GM23338 (cell line): Measurements from ENCODE around the gene MRPL44. TPM values are rescaled to one million over a fixed set of nuclear protein-coding genes. Genes with fewer than 3 reads are reported as not detected.
A peak's percentile ranks its signal among the peaks of the same experiment; 100 is the strongest.

Experiments used
- ATAC-seq: fragments of 200-7000 bp; cut with Tn5 transposase; 3 replicates; pipeline ENCODE4 v1.9.1; 2020
- DNase-seq: peaks from one replicate; pipeline ENCODE4 v3.0.0-alpha.2; 2015; ENCODE audit warnings: low spot score
- H2AFZ ChIP-seq: fragments of 200-600 bp; sonication (generic); 2 replicates; pipeline ENCODE4 v1.8.0; 2016; ENCODE audit warnings: antibody characterized with exemption, mild to moderate bottlenecking, moderate library complexity
- H3F3A ChIP-seq: fragments of 200-600 bp; sonication (generic); replicated peaks from 2 replicates; pipeline ENCODE4 v1.8.0; 2017; ENCODE audit warnings: antibody characterized with exemption, mixed run types, low read depth
- H3K27ac ChIP-seq: fragments of 200-600 bp; sonication (generic); 2 replicates; pipeline ENCODE4 v1.6.1; 2016; ENCODE audit warnings: low read depth
- H3K27me3 ChIP-seq: fragments of 200-600 bp; sonication (generic); 2 replicates; pipeline ENCODE4 v1.8.0; 2016; ENCODE audit warnings: mild to moderate bottlenecking, mixed run types, moderate library complexity; ENCODE audit not compliant: insufficient read depth
- H3K36me3 ChIP-seq: fragments of 200-600 bp; sonication (generic); 2 replicates; pipeline ENCODE4 v1.8.0; 2016; ENCODE audit warnings: mild to moderate bottlenecking; ENCODE audit not compliant: insufficient read depth
- H3K4me1 ChIP-seq: fragments of 200-600 bp; sonication (generic); 2 replicates; pipeline ENCODE4 v1.8.0; 2016; ENCODE audit warnings: mild to moderate bottlenecking, moderate library complexity; ENCODE audit not compliant: insufficient read depth
- H3K4me2 ChIP-seq: fragments of 200-600 bp; sonication (generic); 2 replicates; pipeline ENCODE4 v1.7.1; 2017; ENCODE audit warnings: mixed run types
- H3K4me3 ChIP-seq: fragments of 200-600 bp; sonication (generic); 2 replicates; pipeline ENCODE4 v1.6.1; 2016; ENCODE audit warnings: mixed run types
- H3K79me2 ChIP-seq: fragments of 200-600 bp; sonication (generic); replicated peaks from 2 replicates; pipeline ENCODE4 v1.8.0; 2017; ENCODE audit warnings: mild to moderate bottlenecking; ENCODE audit not compliant: insufficient read depth
- H3K9me2 ChIP-seq: fragments of 200-600 bp; sonication (generic); 2 replicates; pipeline ENCODE4 v1.8.0; 2017; ENCODE audit not compliant: insufficient read depth
- H4K20me1 ChIP-seq: fragments of 200-600 bp; sonication (generic); replicated peaks from 2 replicates; pipeline ENCODE4 v1.8.0; 2017; ENCODE audit warnings: mild to moderate bottlenecking; ENCODE audit not compliant: insufficient read depth
- H3K27ac Mint-ChIP-seq: 2 replicates; pipeline ENCODE4 v1.8.0; 2020; ENCODE audit warnings: inconsistent platforms, mild to moderate bottlenecking, moderate library complexity, mixed read lengths
- H3K27me3 Mint-ChIP-seq: 3 replicates; pipeline ENCODE4 v1.8.0; 2022; ENCODE audit warnings: low read depth, mild to moderate bottlenecking, moderate library complexity, mixed read lengths, inconsistent platforms; ENCODE audit not compliant: insufficient read depth, poor library complexity
- H3K36me3 Mint-ChIP-seq: 3 replicates; pipeline ENCODE4 v1.8.0; 2021; ENCODE audit warnings: low read depth, mild to moderate bottlenecking, inconsistent platforms, moderate library complexity, mixed read lengths
- H3K4me1 Mint-ChIP-seq: 3 replicates; pipeline ENCODE4 v1.8.0; 2020; ENCODE audit warnings: mild to moderate bottlenecking, inconsistent platforms, mixed read lengths
- H3K4me3 Mint-ChIP-seq: 3 replicates; pipeline ENCODE4 v1.8.0; 2021; ENCODE audit warnings: moderate library complexity, mild to moderate bottlenecking, inconsistent platforms, mixed read lengths
- H3K9me3 Mint-ChIP-seq: 3 replicates; pipeline ENCODE4 v1.8.0; 2020; ENCODE audit warnings: moderate library complexity, mild to moderate bottlenecking, inconsistent platforms, mixed read lengths
- CREB1 ChIP-seq: fragments of 250-450 bp; sonication (Bioruptor Pico); IDR thresholded peaks from 2 replicates; pipeline ENCODE4 v1.5.0; 2020; ENCODE audit warnings: low read depth, mild to moderate bottlenecking, moderate library complexity
- CTCF ChIP-seq, 2 experiments: fragments of 200-600 bp in 1 of 2; sonication (generic) in 1 of 2; conservative IDR thresholded peaks; 2 replicates each; pipeline versions ENCODE4 v1.5.1 to v1.6.1; 2016 to 2017; ENCODE audit warnings: antibody characterized with exemption in 2 of 2, low read depth in 2 of 2, mild to moderate bottlenecking in 2 of 2, moderate library complexity in 1 of 2
- ETS1 ChIP-seq: IDR thresholded peaks from 2 replicates; pipeline ENCODE4 v1.6.1; 2016; ENCODE audit warnings: antibody characterized with exemption
- EZH2 ChIP-seq: fragments of 200-600 bp; sonication (generic); IDR thresholded peaks from one replicate; pipeline ENCODE4 v1.8.0; 2017; ENCODE audit warnings: antibody characterized with exemption, mild to moderate bottlenecking, low read depth; ENCODE audit not compliant: unreplicated experiment
- EZH2phosphoT487 ChIP-seq: fragments of 200-600 bp; sonication (generic); IDR thresholded peaks from one replicate; pipeline ENCODE4 v1.8.1; 2018; ENCODE audit warnings: antibody characterized with exemption; ENCODE audit not compliant: unreplicated experiment
- JUNB ChIP-seq: IDR thresholded peaks from one replicate; pipeline ENCODE4 v1.6.1; 2016; ENCODE audit warnings: antibody characterized with exemption; ENCODE audit not compliant: unreplicated experiment
- POLR2AphosphoS5 ChIP-seq: IDR thresholded peaks from 2 replicates; pipeline ENCODE4 v1.6.1; 2016; ENCODE audit warnings: antibody characterized with exemption, low read depth
- REST ChIP-seq: IDR thresholded peaks from one replicate; pipeline ENCODE4 v1.6.1; 2018; ENCODE audit warnings: antibody characterized with exemption; ENCODE audit not compliant: unreplicated experiment
- STAT1 ChIP-seq: IDR thresholded peaks from one replicate; pipeline ENCODE4 v1.6.1; 2016; ENCODE audit warnings: antibody characterized with exemption; ENCODE audit not compliant: unreplicated experiment
- ZNF114 ChIP-seq: fragments of 250-450 bp; sonication (Bioruptor Pico); IDR thresholded peaks from 2 replicates; pipeline ENCODE4 v1.5.0; 2020; ENCODE audit warnings: mild to moderate bottlenecking, moderate library complexity
- ZNF331 ChIP-seq: fragments of 250-450 bp; sonication (Bioruptor Pico); IDR thresholded peaks from 2 replicates; pipeline ENCODE4 v1.5.0; 2020; ENCODE audit warnings: low read depth, mild to moderate bottlenecking, moderate library complexity
- ZNF462 ChIP-seq: fragments of 250-450 bp; sonication (Bioruptor Pico); IDR thresholded peaks from 2 replicates; pipeline ENCODE4 v1.5.0; 2020; ENCODE audit warnings: mild to moderate bottlenecking, moderate library complexity
- polyA plus RNA-seq: library from polyadenylated mRNA; unstranded; fragments of >200 nt; fragmentation: Nextera tagmentation; extraction: Ambion mirVana; gene quantifications from 2 replicates; pipeline ENCODE4 v1.2.1, GENCODE V29; 2016
- total RNA-seq: library from RNA; depleted of rRNA; stranded (reverse); fragments of >200 nt; shearing (Covaris generic); gene quantifications from 2 replicates; pipeline ENCODE4 v1.2.3, GENCODE V29; 2014

Gene MRPL44
- total and polyA plus RNA-seq, 2 experiments from 2014 or later: 38.4 to 55.8 TPM

- no peak overlapping the region for H3K4me3 Mint-ChIP-seq
- ATAC-seq (no peak), DNase-seq (peak; percentile 30)
- Histone ChIP-seq H3K27me3 (no peaks in the 10 kb centered on the region), H3K4me1 (peaks cover 11% of the 10 kb centered on the region), H3K36me3 (peaks cover 9% of the 10 kb centered on the region), H3K27ac (peak overlapping the region; percentile 50), H3K79me2 (peaks cover 48% of the 10 kb centered on the region), H2AFZ (no peak overlapping the region), H3K4me3 (no peak overlapping the region), H3K9me2 (no peaks in the 10 kb centered on the region), H4K20me1 (peaks cover 27% of the 10 kb centered on the region), H3K4me2 (no peak overlapping the region), H3F3A (no peaks in the 10 kb centered on the region)
- no peak overlapping the region for H3K27ac Mint-ChIP-seq
- no peaks in the 10 kb centered on the region for H3K9me3 Mint-ChIP-seq
- H3K36me3 Mint-ChIP-seq: peaks cover 15% of the 10 kb centered on the region; the same call in 2 of the 3 replicates
- H3K4me1 Mint-ChIP-seq: peaks cover 16% of the 10 kb centered on the region
- H3K27me3 Mint-ChIP-seq: no peaks in the 10 kb centered on the region
- TF ChIP-seq CREB1 (CRISPR knock-in tag) (no peak), STAT1 (no peak), ETS1 (no peak), CTCF (conservative IDR thresholded peaks at IDR 0.05; ENCODE audit: low read depth in 2 of 2) (no peak), ZNF462 (CRISPR knock-in tag) (no peak), EZH2phosphoT487 (no peak), EZH2 (no peak), ZNF114 (CRISPR knock-in tag) (no peak), REST (no peak), ZNF331 (no peak), JUNB (no peak), POLR2AphosphoS5 (no peak)
Observed at GRCh38 chr2:223909001-223909741, 48.1 kb upstream of the MRPL44 start.
